Measurements from ENCODE around the gene CPNE2.

DNA sequence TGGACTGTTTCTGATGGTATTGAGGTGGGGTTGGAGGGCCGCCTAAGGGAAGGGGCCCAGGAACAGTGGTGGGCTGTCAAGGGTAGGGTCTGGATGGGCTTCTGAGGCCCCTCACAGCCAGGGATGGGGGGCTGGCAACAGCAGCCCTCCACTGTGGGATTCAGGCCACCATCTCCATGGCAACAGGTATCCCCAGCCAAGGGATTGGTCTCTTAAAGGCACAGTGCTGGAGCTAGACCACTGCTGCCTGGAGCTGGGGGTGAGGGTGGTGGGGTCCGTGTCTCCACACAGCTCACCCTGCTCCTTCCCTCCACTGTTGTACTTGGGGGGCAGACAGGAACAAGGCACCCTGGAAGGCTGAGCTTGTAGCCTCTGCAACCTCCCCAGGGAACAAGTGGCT is 51.6 kb downstream of the CPNE2 start:
- TF ChIP-seq POLR2AphosphoS5 (IDR thresholded peaks at IDR 0.05; ENCODE audit: low read depth, low read length) (no peak), SIN3A (IDR thresholded peaks at IDR 0.05; ENCODE audit: borderline replicate concordance, insufficient read depth, low read length) (no peak), REST (IDR thresholded peaks at IDR 0.05; ENCODE audit: insufficient read depth in 1 of 2, low read depth in 2 of 2, low read length in 2 of 2) (no peak), TAF1 (IDR thresholded peaks at IDR 0.05; ENCODE audit: borderline replicate concordance, insufficient read depth, low read length) (no peak)

All from PFSK-1 (cell line).